Testis (tissue), 2 donors: ENCODE measurements around the gene ZNRF3.

Experiments
- CTCF ChIP-seq, 3 experiments: fragments of 450-650 bp in 2 of 3; fragments of 200-600 bp in 1 of 3; sonication (generic) in 1 of 3; IDR thresholded peaks; one replicate each; pipeline ENCODE4 v1.5.1; 2016 to 2019; ENCODE audit warnings: antibody characterized with exemption in 3 of 3, mild to moderate bottlenecking in 2 of 3, moderate library complexity in 1 of 3
- POLR2A ChIP-seq: fragments of 450-650 bp; IDR thresholded peaks from one replicate; pipeline ENCODE4 v1.6.1; 2017; ENCODE audit warnings: antibody characterized with exemption, mild to moderate bottlenecking, moderate library complexity

GRCh38 chr22:28997342-28997741 is 114.0 kb downstream of the ZNRF3 start:
- TF ChIP-seq CTCF (IDR thresholded peaks at IDR 0.05) (no peak), POLR2A (no peak)
